Erythroblast (primary cell): ENCODE data around the gene ITPKA.

ENCODE experiments used
- GATA1 ChIP-seq: IDR thresholded peaks from 2 replicates; pipeline ENCODE4 v1.6.1; 2011; ENCODE audit warnings: low read depth, mild to moderate bottlenecking, control low read depth, low read length, moderate library complexity
- POLR2A ChIP-seq: IDR thresholded peaks from 2 replicates; pipeline ENCODE4 v1.6.1; 2011; ENCODE audit warnings: mild to moderate bottlenecking, low read length

GRCh38 chr15:41504751-41505492 lies 11.2 kb downstream of the ITPKA start:
- TF ChIP-seq POLR2A (no peak), GATA1 (no peak)
